Measurements from ENCODE around the gene IL37.

IL37 gene

DNA sequence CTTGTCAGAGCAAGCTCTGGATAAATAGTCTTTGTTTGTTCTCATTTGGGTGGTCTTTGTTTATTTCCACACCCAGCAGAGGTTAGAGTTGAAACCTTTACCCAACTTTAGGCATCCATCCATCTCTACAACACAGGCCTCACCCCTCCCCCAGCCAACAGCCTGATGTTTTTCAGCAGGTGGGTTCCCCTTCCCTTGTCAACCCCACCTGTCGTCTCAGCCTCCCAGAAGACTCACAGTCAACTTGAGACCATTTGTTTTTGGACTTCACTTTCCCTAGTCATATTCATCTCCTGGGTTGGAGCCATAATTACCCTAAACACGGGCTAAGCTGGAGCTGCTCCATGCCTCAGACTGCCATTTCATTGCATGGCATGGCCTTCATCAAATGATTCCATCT lies 35.1 kb downstream of the IL37 start:
- H3K27ac ChIP-seq, result no peak overlapping the region
- ChIA-PET POLR2A (ENCODE audit: low non-redundant PET) (no interaction called here), CTCF (interaction anchor here (0.6 kb wide), 1 partner anchor 221 kb away, joined by 3 read pairs; no protein-coding TSS in a partner anchor)
- TF ChIP-seq, protein P1, sequence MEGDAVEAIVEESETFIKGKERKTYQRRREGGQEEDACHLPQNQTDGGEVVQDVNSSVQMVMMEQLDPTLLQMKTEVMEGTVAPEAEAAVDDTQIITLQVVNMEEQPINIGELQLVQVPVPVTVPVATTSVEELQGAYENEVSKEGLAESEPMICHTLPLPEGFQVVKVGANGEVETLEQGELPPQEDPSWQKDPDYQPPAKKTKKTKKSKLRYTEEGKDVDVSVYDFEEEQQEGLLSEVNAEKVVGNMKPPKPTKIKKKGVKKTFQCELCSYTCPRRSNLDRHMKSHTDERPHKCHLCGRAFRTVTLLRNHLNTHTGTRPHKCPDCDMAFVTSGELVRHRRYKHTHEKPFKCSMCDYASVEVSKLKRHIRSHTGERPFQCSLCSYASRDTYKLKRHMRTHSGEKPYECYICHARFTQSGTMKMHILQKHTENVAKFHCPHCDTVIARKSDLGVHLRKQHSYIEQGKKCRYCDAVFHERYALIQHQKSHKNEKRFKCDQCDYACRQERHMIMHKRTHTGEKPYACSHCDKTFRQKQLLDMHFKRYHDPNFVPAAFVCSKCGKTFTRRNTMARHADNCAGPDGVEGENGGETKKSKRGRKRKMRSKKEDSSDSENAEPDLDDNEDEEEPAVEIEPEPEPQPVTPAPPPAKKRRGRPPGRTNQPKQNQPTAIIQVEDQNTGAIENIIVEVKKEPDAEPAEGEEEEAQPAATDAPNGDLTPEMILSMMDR (conservative IDR thresholded peaks at IDR 0.05; ENCODE audit: low read depth), result no peak
- no peak for DNase-seq (ENCODE audit: low spot score)

DNA sequence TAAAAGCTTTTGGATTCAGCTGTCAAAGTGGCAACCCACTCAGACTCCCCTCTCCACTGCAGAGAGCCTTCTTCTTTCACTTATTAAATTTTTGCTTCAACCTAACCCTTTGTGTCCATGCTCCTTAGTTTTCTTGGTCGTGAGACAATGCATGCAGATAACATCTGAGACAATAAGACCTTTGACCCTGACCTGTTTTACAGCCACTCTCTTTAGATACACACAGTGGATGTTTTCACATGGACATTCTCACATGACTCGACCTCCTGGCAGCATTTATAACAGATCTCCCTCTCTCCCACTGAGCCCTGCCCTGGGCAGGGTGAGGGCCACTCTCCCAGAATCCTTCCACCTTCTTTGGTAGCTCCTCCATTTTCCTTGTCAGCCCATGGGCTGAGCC lies 36.4 kb downstream of the IL37 start:
- TF ChIP-seq, protein P1 (conservative IDR thresholded peaks at IDR 0.05; ENCODE audit: low read depth), result no peak
- H3K27ac ChIP-seq, result no peak overlapping the region
- no peak for DNase-seq (ENCODE audit: low spot score)
- CTCF ChIA-PET, result interaction anchor here (0.6 to 1.0 kb wide), 2 partner anchors 44 to 211 kb away, joined by 3 to 4 read pairs; no protein-coding TSS in a partner anchor
- POLR2A ChIA-PET (ENCODE audit: low non-redundant PET), result no interaction called here

DNA sequence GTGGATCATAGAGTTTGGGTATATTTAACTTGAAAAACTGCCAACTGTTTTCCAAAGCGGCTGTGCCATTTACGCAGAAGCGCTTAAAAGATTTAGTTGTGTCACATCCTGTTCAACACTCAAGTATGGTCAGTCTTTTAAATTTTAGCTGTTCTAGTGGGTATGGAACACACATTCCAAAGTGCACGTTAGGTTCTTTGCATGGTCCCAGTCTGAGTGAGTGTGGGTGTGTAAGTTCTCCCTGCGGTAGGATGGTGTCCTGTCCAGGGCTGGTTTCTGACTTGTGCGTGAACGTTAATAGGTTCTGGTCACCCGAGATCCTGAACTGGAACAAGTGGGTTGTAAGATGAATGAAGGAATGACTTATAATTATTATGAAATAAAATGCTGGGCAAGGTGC lies 38.5 kb downstream of the IL37 start:
- POLR2A ChIA-PET (ENCODE audit: low non-redundant PET), result no interaction called here
- H3K27ac ChIP-seq, result no peak overlapping the region
- CTCF ChIA-PET, result no interaction called here
- TF ChIP-seq, protein P1 (conservative IDR thresholded peaks at IDR 0.05; ENCODE audit: low read depth), result no peak
- DNase-seq (ENCODE audit: low spot score), result no peak

DNA sequence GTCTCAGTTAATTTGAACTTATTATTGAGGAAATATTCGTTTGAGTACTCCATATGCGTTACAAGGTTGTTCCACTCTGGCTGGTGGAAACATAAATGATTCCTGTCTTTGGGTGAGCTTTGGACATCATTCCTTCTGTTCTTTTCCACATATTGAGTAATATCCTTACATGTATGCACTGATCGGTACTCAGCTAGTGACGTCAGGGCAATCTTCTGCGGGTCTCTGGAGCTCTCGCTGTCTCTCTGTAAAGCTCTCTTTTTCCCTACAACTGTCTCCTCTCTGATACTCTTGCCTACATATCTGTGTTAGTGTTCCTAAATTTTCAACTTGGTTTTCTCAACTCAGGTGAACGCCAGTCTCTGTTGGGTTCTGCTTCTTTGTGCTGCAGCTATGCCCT lies 43.4 kb downstream of the IL37 start:
- DNase-seq (ENCODE audit: low spot score), result no peak
- no peak overlapping the region for H3K27ac ChIP-seq
- TF ChIP-seq, protein P1 (conservative IDR thresholded peaks at IDR 0.05; ENCODE audit: low read depth), result no peak
- POLR2A ChIA-PET (ENCODE audit: low non-redundant PET), result no interaction called here
- CTCF ChIA-PET, result interaction anchor here (0.6 to 1.4 kb wide), 5 partner anchors 12 to 292 kb away, joined by 3 to 5 read pairs (median 4); no protein-coding TSS in a partner anchor

DNA sequence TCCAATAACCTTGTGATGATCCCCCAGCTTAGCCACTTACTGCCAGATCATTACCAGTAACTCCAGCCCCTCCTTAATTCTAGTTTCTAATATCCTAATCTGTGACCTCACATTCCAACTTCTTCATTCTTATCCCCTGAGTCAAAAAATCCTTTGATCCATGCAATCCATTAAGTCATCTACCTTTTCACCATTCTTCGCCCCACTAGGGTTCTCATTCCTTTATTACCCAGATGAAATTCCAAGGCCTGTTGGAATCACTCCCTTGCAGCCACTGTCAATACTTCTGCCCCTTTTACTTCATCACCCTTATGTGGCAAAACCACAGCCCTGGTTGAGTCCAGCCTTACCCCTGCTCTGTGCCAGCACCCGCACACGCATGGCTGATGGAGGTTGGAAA lies 46.5 kb downstream of the IL37 start:
- no peak for DNase-seq (ENCODE audit: low spot score)
- H3K27ac ChIP-seq, result no peak overlapping the region
- TF ChIP-seq, protein P1 (conservative IDR thresholded peaks at IDR 0.05; ENCODE audit: low read depth), result no peak
- ChIA-PET POLR2A (ENCODE audit: low non-redundant PET) (no interaction called here), CTCF (no interaction called here)

DNA sequence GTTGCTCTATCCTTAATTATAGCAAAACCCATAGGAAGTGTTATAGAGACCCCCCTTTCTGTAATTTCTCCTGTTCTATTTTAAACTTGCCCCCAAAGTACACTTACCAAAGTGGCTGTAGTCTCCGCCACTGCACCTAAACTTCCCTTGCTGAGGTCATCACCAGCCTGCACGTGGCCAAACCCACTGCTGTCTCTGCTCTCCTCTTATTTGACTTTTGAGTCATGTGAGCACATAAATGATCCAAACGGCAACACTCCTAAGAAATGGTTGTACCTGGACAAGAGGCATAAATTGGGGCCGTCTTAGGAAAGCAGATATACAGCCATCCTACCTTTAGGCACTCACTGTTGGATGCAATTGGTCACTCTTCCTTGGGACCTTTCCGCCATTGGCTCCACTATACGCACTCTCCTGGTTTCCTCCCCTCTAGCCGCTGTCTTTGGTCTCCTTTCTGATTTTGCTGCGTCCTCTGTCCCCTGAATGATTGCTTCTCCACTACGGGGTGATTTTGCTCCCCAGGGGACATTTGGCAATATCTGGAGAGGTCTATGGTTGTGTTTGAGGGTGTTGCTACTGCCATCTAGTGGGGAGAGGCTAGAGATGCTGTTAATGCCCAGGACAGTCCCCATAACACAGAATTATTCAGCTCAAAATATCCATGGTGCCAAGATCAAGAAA lies 47.6 kb downstream of the IL37 start:
- ChIA-PET POLR2A (ENCODE audit: low non-redundant PET) (no interaction called here), CTCF (interaction anchor here (0.5 to 1.3 kb wide), 11 partner anchors 11 to 295 kb away, joined by 3 to 5 read pairs (median 3); partner anchors contain the start of genes IL1B and IL36G)
- TF ChIP-seq, protein P1 (conservative IDR thresholded peaks at IDR 0.05; ENCODE audit: low read depth), result peak; percentile 88
- no peak overlapping the region for H3K27ac ChIP-seq
- DNase-seq (ENCODE audit: low spot score), result peak; percentile 66

Data from RWPE1 (cell line).